Measurements from ENCODE around the gene KCNK6.

DNA sequence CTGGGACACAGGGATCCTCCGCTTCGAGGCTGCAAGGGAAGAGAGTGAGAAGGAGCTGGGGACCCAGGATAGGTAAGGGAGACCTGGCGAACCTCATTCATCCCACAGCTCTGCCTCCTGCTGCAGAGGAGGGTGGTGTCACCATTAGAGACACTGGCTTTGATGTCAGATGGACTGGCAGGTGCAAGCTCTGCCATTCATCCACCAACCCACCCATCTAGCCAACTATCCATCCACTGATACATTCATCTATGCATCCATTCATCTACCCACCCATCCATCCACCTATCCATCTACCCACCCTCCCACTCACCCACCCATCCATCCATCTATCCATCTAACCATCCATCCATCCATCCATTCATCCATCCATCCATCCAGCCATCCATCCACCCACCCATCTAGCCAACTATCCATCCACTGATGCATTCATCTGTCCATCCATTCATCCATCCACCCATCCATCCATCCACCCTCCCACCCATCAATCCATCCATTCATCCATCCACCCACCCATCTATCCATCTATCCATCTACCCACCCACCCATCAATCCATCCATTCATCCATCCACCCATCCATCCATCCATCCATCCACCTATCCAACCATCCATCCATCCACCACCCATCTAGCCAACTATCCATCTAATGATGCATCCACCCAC is 9.9 kb upstream of the KCNK6 start:
- TF ChIP-seq POLR2A (IDR thresholded peaks at IDR 0.05) = no peak
- TF ChIP-seq, protein P1, sequence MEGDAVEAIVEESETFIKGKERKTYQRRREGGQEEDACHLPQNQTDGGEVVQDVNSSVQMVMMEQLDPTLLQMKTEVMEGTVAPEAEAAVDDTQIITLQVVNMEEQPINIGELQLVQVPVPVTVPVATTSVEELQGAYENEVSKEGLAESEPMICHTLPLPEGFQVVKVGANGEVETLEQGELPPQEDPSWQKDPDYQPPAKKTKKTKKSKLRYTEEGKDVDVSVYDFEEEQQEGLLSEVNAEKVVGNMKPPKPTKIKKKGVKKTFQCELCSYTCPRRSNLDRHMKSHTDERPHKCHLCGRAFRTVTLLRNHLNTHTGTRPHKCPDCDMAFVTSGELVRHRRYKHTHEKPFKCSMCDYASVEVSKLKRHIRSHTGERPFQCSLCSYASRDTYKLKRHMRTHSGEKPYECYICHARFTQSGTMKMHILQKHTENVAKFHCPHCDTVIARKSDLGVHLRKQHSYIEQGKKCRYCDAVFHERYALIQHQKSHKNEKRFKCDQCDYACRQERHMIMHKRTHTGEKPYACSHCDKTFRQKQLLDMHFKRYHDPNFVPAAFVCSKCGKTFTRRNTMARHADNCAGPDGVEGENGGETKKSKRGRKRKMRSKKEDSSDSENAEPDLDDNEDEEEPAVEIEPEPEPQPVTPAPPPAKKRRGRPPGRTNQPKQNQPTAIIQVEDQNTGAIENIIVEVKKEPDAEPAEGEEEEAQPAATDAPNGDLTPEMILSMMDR (IDR thresholded peaks at IDR 0.05) = no peak
- no peak for TF ChIP-seq POLR2AphosphoS5 (IDR thresholded peaks at IDR 0.05)

Data from breast epithelium (tissue), 3 donors.